Measurements from ENCODE around the gene SLAMF8.

SLAMF8 gene

DNA sequence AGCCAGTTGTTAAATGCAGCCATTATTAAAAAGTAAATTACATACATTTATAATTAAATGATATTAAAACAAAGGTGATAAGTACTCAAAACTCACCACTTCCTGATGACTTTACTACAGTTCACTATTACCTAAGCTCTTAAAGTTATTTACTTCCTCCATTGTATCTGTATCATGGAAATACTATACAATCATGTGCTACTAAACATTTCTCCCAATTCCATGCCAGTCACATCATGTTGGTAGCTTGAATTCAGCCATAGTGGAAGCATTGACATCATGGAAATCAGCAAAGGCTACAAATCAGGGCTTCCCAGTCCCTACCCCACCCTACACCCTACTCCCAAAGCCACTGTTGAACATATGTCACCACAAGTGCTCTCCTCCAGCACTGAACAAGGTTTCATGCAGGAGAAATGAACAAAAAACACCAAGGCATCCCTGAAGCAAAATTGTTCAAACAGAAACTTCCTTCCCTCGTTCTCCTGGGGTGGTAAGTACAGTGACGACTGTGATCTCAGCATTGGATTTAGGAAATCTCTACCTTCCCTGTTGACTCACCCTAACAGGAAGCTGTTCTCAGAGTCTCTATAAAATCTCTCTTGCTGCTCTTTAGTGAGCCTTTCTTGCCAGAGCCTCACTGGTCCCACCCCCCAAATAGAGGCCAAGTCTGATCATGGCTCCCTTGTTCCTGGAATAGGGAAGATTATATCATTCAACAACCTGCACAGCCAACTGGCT, 23.1 kb downstream of the SLAMF8 start:
- no peak for DNase-seq

DNA sequence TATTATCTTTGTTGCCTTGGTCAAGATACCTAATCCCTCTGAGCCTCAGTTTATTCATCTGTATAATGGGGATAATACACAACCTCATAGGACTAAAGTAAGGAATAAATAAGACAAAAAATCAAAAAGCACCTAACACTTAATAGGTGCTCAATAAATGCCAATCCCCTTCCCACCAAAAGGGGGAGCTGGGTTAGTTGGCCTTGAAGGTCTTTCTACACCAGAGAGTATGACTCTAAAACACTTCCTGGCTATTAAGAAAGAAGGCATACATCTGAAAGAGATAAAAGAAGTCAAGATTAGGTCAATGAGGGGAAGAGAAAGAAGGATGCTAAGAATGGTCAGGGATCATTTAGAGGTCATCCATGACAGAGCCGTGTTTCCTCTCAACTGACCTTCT, 24.7 kb downstream of the SLAMF8 start:
- DNase-seq, result no peak

DNA sequence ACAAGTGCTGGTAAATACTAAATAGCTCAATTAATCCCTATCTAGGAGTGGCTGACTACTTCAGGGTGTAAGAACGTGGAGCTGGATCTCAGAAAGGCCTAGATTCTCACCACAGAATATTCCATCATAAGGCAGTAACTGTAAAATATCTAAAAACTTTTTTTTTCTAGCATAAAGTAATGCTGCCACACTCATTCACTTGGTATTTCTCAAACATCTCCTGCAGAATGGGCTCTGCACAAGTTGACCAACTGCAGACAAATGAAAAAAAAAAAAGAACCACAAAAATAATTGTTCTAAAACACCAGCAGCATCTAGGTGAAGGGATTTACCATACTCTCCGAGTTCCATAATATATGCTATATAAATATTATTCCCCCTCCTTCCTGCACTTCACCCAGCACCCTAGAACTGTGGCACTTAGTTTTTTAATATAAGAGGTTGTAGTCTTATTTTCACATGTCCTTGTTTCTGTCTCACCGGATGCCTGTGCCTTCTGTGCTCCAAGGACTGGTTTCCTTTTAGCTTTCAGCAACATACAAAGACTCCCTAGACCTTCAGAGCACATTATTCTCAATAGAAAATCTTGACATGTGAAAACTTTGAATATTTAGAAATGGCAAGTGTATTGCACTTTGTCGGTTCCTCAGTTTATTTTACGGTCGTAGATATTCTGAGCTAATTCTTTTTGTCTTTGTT, 26.9 kb downstream of the SLAMF8 start:
- DNase-seq, result no peak

DNA sequence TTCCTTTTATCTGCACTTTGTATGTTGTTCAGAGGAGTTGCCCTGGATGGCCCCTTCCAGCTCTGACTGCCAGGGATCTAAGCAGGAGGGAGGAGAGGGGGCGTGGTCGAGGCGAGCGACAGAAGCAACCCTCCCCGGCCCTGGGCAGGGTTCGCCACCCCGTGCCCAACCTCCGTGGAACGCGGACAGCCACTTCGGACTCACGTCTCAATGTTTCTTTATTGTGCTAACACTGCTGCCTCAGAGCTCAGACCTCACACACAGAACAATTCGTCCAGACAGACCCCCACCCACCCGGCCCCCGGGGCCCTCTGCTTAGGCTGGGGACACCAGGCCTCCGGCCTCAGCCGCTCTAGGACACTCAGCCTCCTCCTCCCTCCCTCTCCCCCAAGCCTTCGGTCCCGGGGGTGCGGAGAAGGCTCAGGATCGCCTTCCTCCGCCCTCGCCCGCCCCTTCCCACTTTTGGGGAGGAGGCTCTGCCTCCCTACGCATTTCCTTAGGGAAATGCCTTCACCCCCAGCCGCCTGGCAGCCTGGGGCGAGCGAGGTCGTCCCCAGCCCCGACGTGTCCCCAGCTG, 27.5 kb downstream of the SLAMF8 start:
- DNase-seq, result peak; percentile 81

DNA sequence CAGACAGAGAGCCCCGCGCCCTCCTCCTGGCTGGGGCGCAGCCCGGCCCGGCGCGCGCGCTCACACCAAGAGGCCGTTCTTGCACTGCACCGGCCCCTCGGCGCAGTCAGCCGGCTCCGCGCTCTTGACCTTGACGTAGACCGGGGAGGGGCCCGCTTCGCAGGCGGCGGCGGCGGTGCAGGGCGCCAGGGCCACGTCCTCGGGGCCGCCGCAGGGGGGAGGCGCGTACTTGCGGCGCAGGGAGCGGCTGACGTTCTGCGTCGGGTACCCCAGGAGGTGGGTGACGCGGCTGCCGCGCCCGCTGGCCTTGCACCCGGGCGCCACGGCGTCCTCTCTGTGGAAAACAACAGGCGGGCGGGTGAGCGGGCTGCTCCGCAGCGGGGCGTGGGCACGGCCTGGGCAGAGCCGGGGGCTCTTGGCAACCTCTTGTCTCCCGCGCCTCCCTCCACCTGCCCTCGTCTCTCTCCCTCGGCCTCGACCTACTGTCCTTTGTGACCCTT, 28.1 kb downstream of the SLAMF8 start:
- peak; percentile 88 for DNase-seq

DNA sequence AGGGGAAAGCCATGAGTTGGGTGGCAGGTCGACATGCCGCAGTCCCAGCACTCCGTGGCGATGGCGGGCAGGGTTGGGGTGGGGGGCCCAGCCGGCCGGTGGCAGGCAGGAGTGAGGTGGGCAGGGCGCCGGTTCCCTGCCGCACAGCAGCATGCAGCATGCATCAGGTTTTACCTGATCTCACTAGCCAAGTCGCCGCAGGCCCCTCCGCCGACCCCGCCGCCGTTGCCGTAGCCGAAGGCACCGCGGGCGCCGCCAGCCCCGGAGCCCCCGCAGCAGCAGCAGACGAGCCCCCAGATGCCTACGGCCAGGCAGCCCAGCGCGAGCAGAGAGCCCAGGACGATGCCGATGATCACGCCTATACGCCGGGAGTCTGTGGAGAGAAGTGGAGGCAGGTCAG, 29.0 kb downstream of the SLAMF8 start:
- no peak for DNase-seq

DNA sequence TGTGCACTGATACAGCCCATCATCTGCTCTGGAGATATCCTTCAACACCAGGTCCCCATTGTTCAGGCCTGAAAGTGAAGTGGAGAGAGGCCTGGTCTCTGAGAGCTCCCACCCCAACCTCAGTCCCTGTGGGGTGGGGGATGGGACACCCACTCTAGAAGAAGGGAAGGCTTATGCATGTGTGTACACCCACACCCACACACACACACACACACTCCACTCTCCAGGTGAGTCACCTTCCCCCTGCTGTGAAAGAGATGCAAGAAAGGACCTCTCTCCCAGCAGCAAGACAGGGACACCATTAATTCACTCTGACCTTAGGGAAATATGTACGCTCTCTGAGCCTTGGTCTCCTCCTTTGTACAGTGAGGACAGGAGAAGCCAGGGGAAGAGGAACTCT, 29.9 kb downstream of the SLAMF8 start:
- DNase-seq, result no peak

DNA sequence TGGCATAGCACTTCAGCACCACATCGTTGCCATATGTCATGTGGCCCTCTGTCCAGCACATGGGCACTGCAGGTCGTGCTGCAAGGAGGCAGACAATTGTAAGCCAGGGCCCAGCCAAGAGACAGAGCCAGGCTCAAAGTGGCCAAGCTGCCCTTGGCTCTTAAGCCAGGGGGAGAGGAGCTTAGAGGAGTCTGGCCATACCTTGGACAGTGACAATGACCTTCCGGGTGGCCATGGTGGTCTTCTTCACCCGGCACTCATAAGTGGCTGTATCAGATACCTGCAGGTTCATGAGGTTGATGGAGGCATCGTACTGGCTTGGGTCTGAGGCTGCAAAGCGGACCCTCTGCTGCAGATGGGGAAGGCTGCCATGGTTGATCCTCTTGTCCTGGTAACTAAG, 31.2 kb downstream of the SLAMF8 start:
- no peak for DNase-seq

DNA sequence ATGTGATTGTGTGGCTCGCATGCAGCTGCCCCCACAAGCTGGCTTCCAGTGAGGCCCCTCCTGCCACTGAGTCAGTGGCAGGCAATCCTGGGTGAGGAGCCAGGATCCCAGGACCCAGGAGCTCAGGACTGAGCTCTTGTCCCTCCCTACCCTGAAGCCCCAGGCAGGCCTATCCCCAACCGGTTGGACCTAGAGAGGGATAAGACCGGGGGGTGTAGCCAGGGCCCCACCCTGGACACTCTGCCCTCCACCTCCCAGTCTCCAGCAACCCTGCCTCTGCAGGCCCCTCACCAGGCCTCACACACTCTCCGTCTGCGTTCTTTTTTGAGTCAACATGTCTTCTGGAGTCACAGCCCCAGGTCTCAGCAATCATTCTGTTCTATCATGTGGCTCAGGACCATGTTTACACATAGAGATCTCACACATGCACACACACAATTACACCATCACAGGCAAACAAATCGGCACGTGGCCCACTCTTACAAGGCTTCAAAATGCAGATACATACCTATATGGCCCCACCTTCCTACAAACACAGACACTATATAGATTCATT, 33.2 kb downstream of the SLAMF8 start:
- no peak for DNase-seq

DNA sequence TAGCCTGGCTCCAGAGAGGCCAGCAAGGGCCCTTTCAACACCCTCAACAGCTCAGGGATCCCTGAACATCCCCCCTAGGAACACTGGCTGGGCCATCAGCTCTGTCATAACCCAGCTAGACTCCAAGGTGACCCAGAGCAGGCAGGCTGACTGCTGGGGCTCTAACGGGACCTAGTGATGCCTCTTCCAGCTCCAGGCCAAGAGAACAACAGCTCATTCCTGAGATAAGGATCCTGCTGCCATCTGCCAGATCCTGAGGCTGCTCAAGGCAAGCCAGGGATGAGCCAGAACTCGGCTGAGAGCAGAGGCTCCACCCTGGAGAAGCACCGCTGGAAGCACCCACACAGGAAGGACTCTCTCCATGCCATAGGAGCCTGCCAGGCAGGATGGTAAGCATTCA, 33.8 kb downstream of the SLAMF8 start:
- DNase-seq, result no peak

DNA sequence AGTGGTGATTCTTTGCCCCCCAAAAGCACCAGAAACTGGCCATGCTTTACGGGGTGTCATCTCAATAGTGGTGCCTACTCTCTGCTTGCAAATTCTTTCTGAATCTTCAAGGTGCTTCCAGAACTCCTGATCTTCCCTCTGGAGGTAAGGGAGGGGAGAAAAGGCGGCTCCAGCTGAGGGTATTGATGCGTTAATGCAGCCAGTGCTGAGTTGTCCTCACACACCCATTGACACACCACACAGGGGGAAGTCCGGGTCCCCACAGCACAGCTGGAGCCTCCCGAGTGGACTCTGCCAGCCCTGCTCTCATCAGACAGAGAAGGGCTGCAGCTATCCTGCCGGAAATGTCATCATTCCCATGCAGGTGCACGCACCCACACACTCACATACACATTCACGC, 34.5 kb downstream of the SLAMF8 start:
- no peak for DNase-seq

DNA sequence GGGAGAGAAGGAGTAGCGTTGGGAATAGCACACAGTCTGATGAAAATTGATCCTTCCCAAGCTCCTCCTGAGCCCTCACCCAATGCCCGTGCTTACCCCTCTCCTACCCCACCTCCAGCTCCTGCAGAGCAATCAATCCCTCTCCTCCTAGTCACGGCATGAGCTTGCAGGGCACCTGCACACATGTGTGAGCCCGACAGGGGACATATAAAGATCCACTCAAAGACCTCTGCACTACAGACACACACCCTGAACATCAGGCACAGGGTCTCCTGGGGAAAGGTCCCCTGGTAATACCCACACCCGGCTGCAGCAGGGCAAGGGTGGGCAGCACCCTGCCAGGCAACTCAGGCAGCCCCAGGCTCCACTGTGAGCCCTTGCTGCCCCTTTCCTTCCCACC, 35.4 kb downstream of the SLAMF8 start:
- no peak for DNase-seq

DNA sequence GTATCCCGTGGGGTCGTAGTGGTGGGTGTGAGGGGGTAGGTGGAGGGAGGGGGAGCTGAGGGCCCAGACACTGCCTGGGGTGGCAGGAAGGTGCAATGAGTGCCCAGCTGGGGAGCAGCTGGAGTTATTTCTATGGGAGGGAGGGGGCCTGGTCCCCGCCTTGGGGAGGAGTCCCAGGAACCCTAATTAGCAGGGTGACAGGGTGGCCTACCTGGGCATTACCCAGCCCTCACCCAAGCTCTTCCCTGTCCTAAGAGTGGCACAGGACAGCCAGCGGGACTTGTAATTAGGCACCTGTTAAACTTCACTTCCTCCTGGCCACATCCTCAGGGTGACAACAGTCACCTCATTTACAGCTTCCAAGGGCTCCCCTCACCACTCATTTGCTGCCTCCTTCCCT, 35.9 kb downstream of the SLAMF8 start, which contains the start of gene VSIG8:
Gene VSIG8, minus strand, starts transcription at position 101 of the 400 bp plus-strand sequence. CDS start 136 bp downstream, outside the sequence.
- DNase-seq, result no peak

DNA sequence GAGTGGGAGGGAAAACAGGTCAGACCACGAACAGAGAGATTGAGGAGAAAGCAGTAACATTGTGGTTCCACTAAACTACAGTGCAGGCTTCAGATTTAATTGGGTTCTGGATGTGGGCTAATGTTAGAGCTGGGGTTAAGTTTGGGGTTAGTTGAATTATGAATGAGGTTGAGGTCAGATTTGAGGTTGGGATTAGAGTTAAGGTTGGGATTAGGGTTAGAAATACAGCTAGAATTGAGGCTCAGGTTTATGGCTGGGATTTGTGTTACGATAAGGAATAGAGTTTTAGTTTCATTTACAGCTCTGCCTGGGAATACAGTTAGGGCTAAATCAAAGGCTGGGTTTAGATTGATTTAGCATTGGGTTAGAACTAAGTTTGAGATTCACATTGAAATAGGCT, 37.6 kb downstream of the SLAMF8 start:
- no peak for DNase-seq

DNA sequence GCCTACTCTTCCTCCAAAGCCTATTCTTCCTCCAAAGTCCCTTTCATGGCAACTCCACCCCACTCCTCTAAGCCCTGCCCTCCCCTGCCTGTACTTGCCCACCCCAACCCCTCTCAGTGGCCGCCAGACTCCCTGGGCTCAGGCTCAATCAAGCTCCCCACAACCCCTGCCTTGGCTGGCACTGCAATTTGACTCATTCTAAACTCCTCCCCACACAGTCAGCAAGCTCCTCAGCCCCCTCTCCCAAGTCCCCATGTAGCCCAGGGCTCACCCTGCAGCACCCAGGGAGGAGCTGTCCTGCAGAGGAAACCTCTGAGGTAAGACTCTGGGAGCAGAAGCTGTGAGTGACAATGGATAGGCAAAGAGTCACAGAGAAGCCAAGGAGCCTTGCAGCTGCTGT, 39.4 kb downstream of the SLAMF8 start:
- no peak for DNase-seq

DNA sequence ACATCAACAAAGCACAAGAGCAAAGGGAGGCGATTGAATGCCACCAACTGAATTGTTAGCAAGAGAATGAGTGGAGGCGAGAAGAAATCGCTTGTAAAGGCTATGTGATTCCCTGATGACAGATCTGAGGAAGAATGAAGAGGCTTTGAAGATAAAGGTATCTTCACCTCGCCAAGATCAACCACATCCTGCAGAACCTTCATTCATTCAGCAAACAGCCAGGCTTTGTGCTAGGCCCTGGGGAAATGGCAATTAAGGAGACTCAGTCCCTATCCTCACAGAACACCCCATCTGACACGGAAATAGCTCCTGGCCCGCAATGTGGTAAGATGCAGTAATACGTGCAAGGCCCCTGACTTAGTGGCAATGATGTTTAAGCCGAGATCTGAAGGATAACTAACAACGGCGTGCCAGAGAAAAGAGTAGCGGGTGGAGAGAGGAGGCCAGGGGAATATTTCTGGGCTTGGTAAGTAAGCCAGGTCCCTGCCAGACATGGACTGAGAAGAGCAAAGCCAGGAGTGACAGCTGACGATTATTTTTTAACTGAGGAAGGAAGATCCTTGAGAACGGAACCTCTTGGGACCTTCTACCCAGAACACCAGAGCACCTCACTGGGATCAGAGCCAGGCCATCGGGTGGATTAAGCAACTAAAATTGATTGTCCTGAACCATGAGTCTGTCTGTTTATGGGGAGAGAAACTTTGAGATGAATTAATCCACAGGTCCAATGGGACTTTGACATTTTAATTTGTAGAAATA, 40.4 kb downstream of the SLAMF8 start:
- no peak for DNase-seq

DNA sequence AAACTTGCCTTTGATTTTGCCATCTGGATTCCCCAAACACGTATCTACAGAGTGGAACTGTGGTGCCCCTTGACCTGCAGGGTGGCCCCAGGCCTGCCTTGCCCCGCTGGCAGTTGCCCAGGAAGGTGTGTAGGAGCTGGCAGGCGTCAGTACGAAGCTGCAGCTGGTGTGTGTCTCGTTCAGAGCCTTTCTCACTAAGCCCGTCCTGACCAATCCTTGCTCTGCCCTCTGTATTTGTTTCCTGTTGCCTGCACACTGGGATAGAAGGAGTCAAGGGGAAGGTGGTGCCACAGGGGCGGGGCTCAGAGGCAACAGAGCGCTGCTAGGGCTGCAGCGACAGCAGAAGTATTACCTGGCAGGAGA, 41.0 kb downstream of the SLAMF8 start:
- peak; percentile 45 for DNase-seq

DNA sequence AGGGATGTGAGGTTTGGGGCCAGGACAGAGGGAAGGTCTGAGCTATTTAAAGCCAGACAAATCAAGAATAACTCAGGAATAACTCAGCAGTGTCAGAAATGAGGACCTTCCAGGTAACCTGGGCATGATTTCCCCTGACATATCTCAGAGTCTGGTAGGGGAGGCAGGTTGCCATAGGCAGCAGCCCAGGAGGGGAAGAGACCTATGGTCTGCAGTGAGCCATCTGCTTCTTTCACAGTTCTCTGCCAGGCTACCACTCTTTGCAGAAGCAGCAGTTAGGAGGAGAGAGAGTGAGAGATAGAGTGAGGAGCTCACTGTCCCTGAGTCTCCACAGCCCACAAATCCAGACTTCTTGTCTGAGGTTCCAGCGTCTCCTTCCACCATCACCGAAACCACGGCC, 42.1 kb downstream of the SLAMF8 start:
- no peak for DNase-seq

DNA sequence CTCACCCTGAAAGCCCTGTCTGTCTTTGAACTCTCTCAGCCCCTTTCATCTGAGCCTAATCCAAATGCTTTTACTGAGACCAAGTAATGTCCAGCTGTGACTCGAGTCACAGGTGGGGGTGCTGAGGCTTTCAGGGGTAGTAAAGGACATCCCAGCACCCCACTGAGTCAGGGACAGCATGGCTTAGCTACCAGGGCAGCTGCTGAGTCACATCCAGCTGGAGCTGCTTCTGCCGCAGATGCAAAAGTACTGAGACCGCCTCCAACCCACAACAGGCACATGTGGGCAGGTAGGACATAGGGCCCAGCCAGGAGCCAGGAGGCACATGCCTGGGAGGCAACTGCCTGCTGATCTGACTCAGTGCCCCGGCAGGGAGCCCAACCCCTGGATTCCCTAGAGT, 42.5 kb downstream of the SLAMF8 start:
- DNase-seq, result no peak

DNA sequence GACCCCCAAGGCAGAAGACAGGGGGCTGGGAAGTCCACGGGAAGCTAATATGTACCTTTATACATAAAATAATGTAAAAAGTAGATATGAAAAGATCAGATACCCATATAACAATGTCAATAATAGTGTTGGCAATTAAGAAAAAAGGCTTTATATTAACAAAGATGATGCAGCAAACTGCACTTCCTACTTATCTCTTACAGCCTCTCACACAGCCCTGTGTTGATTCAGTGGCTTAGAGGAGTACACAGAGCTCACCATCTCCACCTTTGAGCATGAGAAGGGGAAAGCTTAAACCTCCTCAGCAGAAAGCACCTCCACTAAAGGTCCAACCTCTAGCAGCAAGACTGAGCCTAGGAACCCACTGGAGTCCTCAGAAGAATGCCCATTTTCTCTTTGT, 42.9 kb downstream of the SLAMF8 start:
- no peak for DNase-seq

DNA sequence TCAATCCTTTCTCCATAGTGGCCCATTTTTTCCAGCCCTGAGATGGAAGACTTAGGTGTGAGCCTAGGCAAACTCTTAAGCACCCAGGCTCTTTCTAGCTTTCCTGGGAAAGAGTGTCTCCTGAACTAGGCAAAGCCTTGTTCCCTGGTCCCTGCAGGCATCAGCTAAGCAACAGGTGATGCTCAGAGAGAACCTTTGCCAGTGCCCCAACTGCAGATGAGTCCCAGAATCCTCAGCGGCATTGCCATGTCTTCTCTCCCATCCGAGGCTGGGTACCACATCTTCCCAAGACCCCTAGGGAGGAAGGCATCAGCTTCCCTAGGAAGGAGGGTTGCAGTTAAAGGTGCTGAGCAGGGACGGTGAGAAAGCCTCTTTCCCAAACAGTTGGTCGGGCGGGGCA, 44.0 kb downstream of the SLAMF8 start:
- no peak for DNase-seq

DNA sequence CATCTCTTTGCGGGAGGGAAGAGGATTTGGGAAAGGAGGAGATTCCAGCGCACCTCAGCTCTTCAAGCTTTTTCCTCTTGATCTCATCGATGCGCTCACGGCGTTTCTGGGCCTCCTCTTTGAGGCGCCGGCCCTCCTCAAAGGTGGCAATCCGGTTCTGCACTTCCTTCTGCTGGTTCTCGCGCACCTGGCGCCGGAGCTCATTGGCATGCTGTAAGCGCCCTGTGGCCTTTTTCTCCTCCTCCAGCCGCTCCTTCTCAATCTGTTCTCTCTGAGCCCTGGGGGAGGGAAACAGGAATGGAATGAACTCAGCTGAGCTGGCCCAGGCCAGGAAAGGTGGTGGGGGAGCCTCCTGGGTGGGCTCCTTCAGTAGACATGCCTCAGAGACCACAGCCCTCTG, 46.2 kb downstream of the SLAMF8 start:
- no peak for DNase-seq

DNA sequence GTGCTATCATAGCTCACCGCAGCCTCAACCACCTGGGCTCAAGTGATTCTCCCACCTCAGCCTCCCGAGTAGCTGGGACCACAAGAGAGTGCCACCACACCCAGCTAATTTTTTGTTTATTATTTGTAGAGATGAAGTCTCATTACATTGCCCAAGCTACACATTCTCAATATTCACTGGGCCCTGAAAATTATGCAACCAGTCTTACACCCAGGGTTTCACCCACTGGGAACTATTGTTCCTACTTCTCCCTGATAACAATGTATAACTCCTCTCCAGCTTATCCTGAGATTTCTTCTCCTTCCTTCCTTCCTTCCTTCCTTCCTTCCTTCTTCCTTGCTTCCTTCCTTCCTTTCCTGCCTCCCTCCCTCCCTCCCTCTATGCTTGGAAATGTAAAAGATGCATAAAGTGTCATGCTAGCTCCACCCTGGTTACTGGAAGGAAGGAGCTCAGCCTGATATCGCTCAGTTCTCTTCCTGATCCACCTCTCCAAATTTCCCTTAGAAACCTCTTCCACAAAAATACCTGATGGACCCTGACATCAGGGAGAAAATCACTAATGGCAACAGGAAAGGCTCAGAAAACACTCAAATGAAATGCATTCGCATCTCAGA, 47.0 kb downstream of the SLAMF8 start:
- no peak for DNase-seq
